Mesenchymal stem cell (in vitro differentiated cells and primary cell): ENCODE measurements around the gene HUNK.

Source experiments
- DNase-seq: peaks from one replicate; pipeline ENCODE4 v3.0.0-alpha.2; 2013
- H2AFZ ChIP-seq: one replicate; pipeline ENCODE4 v1.6.1; 2013; ENCODE audit warnings: low read depth, mild to moderate bottlenecking, control low read depth, inconsistent platforms, low read length, moderate library complexity
- H2AK5ac ChIP-seq: 2 replicates; pipeline ENCODE4 v1.6.1; 2013; ENCODE audit warnings: low read length, moderate library complexity, mild to moderate bottlenecking, inconsistent platforms; ENCODE audit not compliant: severe bottlenecking
- H2BK120ac ChIP-seq: one replicate; pipeline ENCODE4 v1.6.1; 2013; ENCODE audit warnings: low read depth, mild to moderate bottlenecking, inconsistent platforms, low read length, moderate library complexity
- H2BK12ac ChIP-seq, 2 experiments: one replicate each; pipeline ENCODE4 v1.6.1; 2013; ENCODE audit warnings: inconsistent platforms in 2 of 2, low read length in 2 of 2, mild to moderate bottlenecking in 2 of 2, moderate library complexity in 2 of 2, control low read depth in 1 of 2
- H2BK15ac ChIP-seq: one replicate; pipeline ENCODE4 v1.6.1; 2013; ENCODE audit warnings: mild to moderate bottlenecking, low read depth, inconsistent platforms; ENCODE audit not compliant: poor library complexity, severe bottlenecking
- H2BK5ac ChIP-seq: 2 replicates; pipeline ENCODE4 v1.6.1; 2013; ENCODE audit warnings: low read depth, mild to moderate bottlenecking, low read length, control low read depth, inconsistent platforms; ENCODE audit not compliant: poor library complexity, severe bottlenecking
- H3K14ac ChIP-seq, 2 experiments: one replicate each; pipeline ENCODE4 v1.6.1; 2013; ENCODE audit warnings: inconsistent platforms in 2 of 2, low read length in 2 of 2, control low read depth in 1 of 2, mild to moderate bottlenecking in 1 of 2, moderate library complexity in 1 of 2
- H3K18ac ChIP-seq, 2 experiments: one replicate each; pipeline ENCODE4 v1.6.1; 2013; ENCODE audit warnings: inconsistent platforms in 2 of 2, low read length in 2 of 2, control low read depth in 1 of 2, low read depth in 1 of 2, mild to moderate bottlenecking in 1 of 2
- H3K23ac ChIP-seq, 2 experiments: one replicate each; pipeline ENCODE4 v1.6.1; 2013; ENCODE audit warnings: inconsistent platforms in 2 of 2, low read length in 2 of 2, mild to moderate bottlenecking in 2 of 2, moderate library complexity in 2 of 2, control low read depth in 1 of 2
- H3K27ac ChIP-seq: 2 replicates; pipeline ENCODE4 v1.5.1; 2013; ENCODE audit warnings: mild to moderate bottlenecking, moderate library complexity, low read length, control low read depth, inconsistent platforms; ENCODE audit not compliant: poor library complexity, severe bottlenecking
- H3K27me3 ChIP-seq, 2 experiments: 2 replicates each; pipeline versions ENCODE4 v1.6.1 to v1.7.0; 2013; ENCODE audit warnings: low read length in 2 of 2, mild to moderate bottlenecking in 2 of 2, moderate library complexity in 2 of 2, control low read depth in 1 of 2, inconsistent platforms in 1 of 2; ENCODE audit not compliant: control insufficient read depth in 1 of 2, insufficient read depth in 1 of 2
- H3K36me3 ChIP-seq, 2 experiments: 2 replicates each; pipeline versions ENCODE4 v1.6.1 to v1.7.0; 2013; ENCODE audit warnings: low read length in 2 of 2, control low read depth in 1 of 2, inconsistent platforms in 1 of 2, low read depth in 1 of 2, mild to moderate bottlenecking in 1 of 2; ENCODE audit not compliant: insufficient read depth in 2 of 2, control insufficient read depth in 1 of 2
- H3K4ac ChIP-seq, 2 experiments: one replicate each; pipeline ENCODE4 v1.6.1; 2013; ENCODE audit warnings: inconsistent platforms in 2 of 2, low read length in 2 of 2, mild to moderate bottlenecking in 2 of 2, moderate library complexity in 2 of 2, control low read depth in 1 of 2, low read depth in 1 of 2
- H3K4me1 ChIP-seq: 2 replicates; pipeline ENCODE4 v1.6.1; 2013; ENCODE audit warnings: low read depth, low read length, control low read depth; ENCODE audit not compliant: control insufficient read depth, insufficient read depth
- H3K4me2 ChIP-seq: 2 replicates; pipeline ENCODE4 v1.6.1; 2013; ENCODE audit warnings: low read length, mild to moderate bottlenecking, inconsistent platforms; ENCODE audit not compliant: poor library complexity, severe bottlenecking
- H3K4me3 ChIP-seq, 2 experiments: 2 replicates each; pipeline versions ENCODE4 v1.5.1 to v1.7.0; 2013; ENCODE audit warnings: low read length in 2 of 2, mild to moderate bottlenecking in 2 of 2, control low read depth in 1 of 2, low read depth in 1 of 2; ENCODE audit not compliant: insufficient read depth in 1 of 2
- H3K79me1 ChIP-seq: replicated peaks from 2 replicates; pipeline ENCODE4 v1.6.1; 2013; ENCODE audit warnings: mild to moderate bottlenecking, control low read depth, low read length, inconsistent platforms; ENCODE audit not compliant: poor library complexity, severe bottlenecking
- H3K9ac ChIP-seq: 2 replicates; pipeline ENCODE4 v1.7.0; 2013; ENCODE audit warnings: mild to moderate bottlenecking, low read length, moderate library complexity
- H3K9me3 ChIP-seq: 2 replicates; pipeline ENCODE4 v1.7.0; 2013; ENCODE audit warnings: mild to moderate bottlenecking, low read length; ENCODE audit not compliant: control insufficient read depth
- H4K8ac ChIP-seq: one replicate; pipeline ENCODE4 v1.6.1; 2013; ENCODE audit warnings: inconsistent platforms, mild to moderate bottlenecking, low read length, moderate library complexity
- H4K91ac ChIP-seq: one replicate; pipeline ENCODE4 v1.6.1; 2013; ENCODE audit warnings: mild to moderate bottlenecking, low read length, inconsistent platforms
- WGBS: methylation state at CpG from one replicate; pipeline ENCODE4 v1.1.7; 2013; ENCODE audit warnings: mixed read lengths; 5-methylcytosine and 5-hydroxymethylcytosine counted together

The HUNK gene

GRCh38 chr21:31837618-31838390 lies 35.0 kb upstream of the HUNK start:
- Histone ChIP-seq H3K4me1 (no peaks in the 10 kb centered on the region), H3K9ac (no peak overlapping the region), H4K91ac (no peak overlapping the region), H3K4me2 (no peak overlapping the region), H3K27me3 (peaks cover 4 to 21% of the 10 kb centered on the region in 2 experiments), H3K4me3 (no peak overlapping the region), H2AFZ (no peak overlapping the region), H2BK12ac (no peak overlapping the region), H2BK120ac (no peak overlapping the region), H3K4ac (no peak overlapping the region), H2AK5ac (no peak overlapping the region), H3K23ac (no peak overlapping the region), H3K27ac (no peak overlapping the region), H3K14ac (no peak overlapping the region), H2BK5ac (no peak overlapping the region), H2BK15ac (no peak overlapping the region), H3K79me1 (no peaks in the 10 kb centered on the region), H4K8ac (no peak overlapping the region), H3K9me3 (no peaks in the 10 kb centered on the region), H3K36me3 (no peaks in the 10 kb centered on the region), H3K18ac (no peak overlapping the region)
- 89% methylated on average over 2 of the region's 3 CpGs for WGBS
- DNase-seq: no peak

- Histone ChIP-seq H3K79me1 (no peaks in the 10 kb centered on the region), H2BK5ac (no peak overlapping the region), H3K4me3 (no peak overlapping the region), H3K27ac (no peak overlapping the region), H3K4me1 (no peaks in the 10 kb centered on the region), H2AFZ (no peak overlapping the region), H2BK120ac (no peak overlapping the region), H3K18ac (no peak overlapping the region), H4K8ac (no peak overlapping the region), H3K36me3 (no peaks in the 10 kb centered on the region), H4K91ac (no peak overlapping the region), H3K14ac (no peak overlapping the region), H3K9me3 (no peaks in the 10 kb centered on the region), H2BK15ac (no peak overlapping the region), H3K27me3 (peaks cover 4 to 21% of the 10 kb centered on the region in 2 experiments), H3K4ac (no peak overlapping the region), H3K23ac (no peak overlapping the region), H3K4me2 (no peak overlapping the region), H2BK12ac (no peak overlapping the region), H2AK5ac (no peak overlapping the region), H3K9ac (no peak overlapping the region)
- no peak for DNase-seq
- WGBS: 76% methylated on average over 2 of the region's 5 CpGs
These were observed 34.0 kb upstream of the HUNK start for GRCh38 chr21:31838586-31839355.

GRCh38 chr21:31844206-31844605 lies 28.6 kb upstream of the HUNK start:
- H2BK12ac ChIP-seq: no peak overlapping the region
- no peaks in the 10 kb centered on the region for H3K4me1 ChIP-seq
- no peak overlapping the region for H3K14ac ChIP-seq
- no peak overlapping the region for H2AFZ ChIP-seq
- H3K23ac ChIP-seq: no peak overlapping the region
- H3K9ac ChIP-seq: no peak overlapping the region
- no peak overlapping the region for H3K27ac ChIP-seq
- no peak overlapping the region for H4K91ac ChIP-seq
- H3K79me1 ChIP-seq: no peaks in the 10 kb centered on the region
- peaks cover 4 to 32% of the 10 kb centered on the region in 2 experiments for H3K27me3 ChIP-seq
- H2BK5ac ChIP-seq: no peak overlapping the region
- no peak for DNase-seq
- no peak overlapping the region for H2AK5ac ChIP-seq
- no peak overlapping the region for H3K4me3 ChIP-seq
- no peaks in the 10 kb centered on the region for H3K9me3 ChIP-seq
- no peaks in the 10 kb centered on the region for H3K36me3 ChIP-seq
- H3K18ac ChIP-seq: no peak overlapping the region
- H3K4me2 ChIP-seq: no peak overlapping the region
- no peak overlapping the region for H4K8ac ChIP-seq
- H3K4ac ChIP-seq: no peak overlapping the region
- H2BK120ac ChIP-seq: no peak overlapping the region
- H2BK15ac ChIP-seq: no peak overlapping the region

GRCh38 chr21:31845151-31845729 lies 27.6 kb upstream of the HUNK start:
- H3K79me1 ChIP-seq: no peaks in the 10 kb centered on the region
- H3K9me3 ChIP-seq: no peaks in the 10 kb centered on the region
- H3K4ac ChIP-seq: no peak overlapping the region
- no peak overlapping the region for H2BK15ac ChIP-seq
- no peak overlapping the region for H2BK5ac ChIP-seq
- no peak overlapping the region for H3K23ac ChIP-seq
- no peak overlapping the region for H3K18ac ChIP-seq
- no peak overlapping the region for H2AFZ ChIP-seq
- H3K27ac ChIP-seq: no peak overlapping the region
- no peaks in the 10 kb centered on the region for H3K4me1 ChIP-seq
- H3K36me3 ChIP-seq: no peaks in the 10 kb centered on the region
- H3K4me3 ChIP-seq: no peak overlapping the region
- no peak overlapping the region for H3K4me2 ChIP-seq
- no peak overlapping the region for H2AK5ac ChIP-seq
- no peak overlapping the region for H3K9ac ChIP-seq
- no peak for DNase-seq
- WGBS: 63% methylated on average over 5 of the region's 6 CpGs
- no peak overlapping the region for H4K91ac ChIP-seq
- no peak overlapping the region for H3K14ac ChIP-seq
- no peak overlapping the region for H2BK12ac ChIP-seq
- no peak overlapping the region for H2BK120ac ChIP-seq
- H3K27me3 ChIP-seq: peaks cover 2 to 22% of the 10 kb centered on the region in 2 experiments
- H4K8ac ChIP-seq: no peak overlapping the region
